ENCODE measurements around the gene ZNF516.

Gene ZNF516

GRCh38 chr18:76468345-76469304 is 26.4 kb downstream of the ZNF516 start:
- DNase-seq, result no peak

- DNase-seq, result no peak
Measured at GRCh38 chr18:76467371-76468190, 27.5 kb downstream of the ZNF516 start.

GRCh38 chr18:76466410-76466991 is 28.5 kb downstream of the ZNF516 start:
- no peak for DNase-seq

- DNase-seq, result no peak
Measured at GRCh38 chr18:76465630-76466409, 29.2 kb downstream of the ZNF516 start.

GRCh38 chr18:76464281-76465259 is 30.5 kb downstream of the ZNF516 start:
- no peak for DNase-seq

- no peak for DNase-seq
Measured at GRCh38 chr18:76463872-76464271, 31.2 kb downstream of the ZNF516 start.

- no peak for DNase-seq
Measured at GRCh38 chr18:76463358-76463757, 31.7 kb downstream of the ZNF516 start.

GRCh38 chr18:76462326-76462694 is 32.7 kb downstream of the ZNF516 start:
- no peak for DNase-seq

- no peak for DNase-seq
Measured at GRCh38 chr18:76461692-76462325, 33.2 kb downstream of the ZNF516 start.

- no peak for DNase-seq
Measured at GRCh38 chr18:76461148-76461547, 33.9 kb downstream of the ZNF516 start.

- no peak for DNase-seq
Measured at GRCh38 chr18:76460482-76460881, 34.6 kb downstream of the ZNF516 start.

- no peak for DNase-seq
Measured at GRCh38 chr18:76459687-76460350, 35.2 kb downstream of the ZNF516 start.

GRCh38 chr18:76459312-76459686 is 35.7 kb downstream of the ZNF516 start:
- DNase-seq, result no peak

- no peak for DNase-seq
Measured at GRCh38 chr18:76458522-76459311, 36.3 kb downstream of the ZNF516 start.

GRCh38 chr18:76457957-76458356 is 37.1 kb downstream of the ZNF516 start:
- no peak for DNase-seq

- no peak for DNase-seq
Measured at GRCh38 chr18:76457475-76457874, 37.6 kb downstream of the ZNF516 start.

- DNase-seq, result no peak
Measured at GRCh38 chr18:76456823-76457222, 38.2 kb downstream of the ZNF516 start.

- no peak for DNase-seq
Measured at GRCh38 chr18:76456018-76456750, 38.9 kb downstream of the ZNF516 start.

All from activated gamma-delta T cell (primary cell).